Right atrium auricular region (tissue), 2 donors: ENCODE results near the gene ETF1. TPM values are rescaled to one million over a fixed set of nuclear protein-coding genes. Genes with fewer than 3 reads are reported as not detected.

Source experiments
- DNase-seq: peaks from one replicate; pipeline ENCODE4 v3.0.0-alpha.2; 2019; ENCODE audit warnings: low spot score
- H3K27ac ChIP-seq, 2 donors: fragments of 200-600 bp; sonication (generic); 1 replicate in 1 of 2; 2 replicates in 1 of 2; pipeline ENCODE4 v1.5.1; 2016 to 2019
- H3K27me3 ChIP-seq, 2 donors: fragments of 200-600 bp; sonication (generic); one replicate each; pipeline versions ENCODE4 v1.5.1 to v1.6.0; 2017 to 2019
- H3K36me3 ChIP-seq: fragments of 200-600 bp; sonication (generic); one replicate; pipeline ENCODE4 v1.5.1; 2016
- H3K4me1 ChIP-seq, 2 donors: fragments of 200-600 bp; sonication (generic); one replicate each; pipeline versions ENCODE4 v1.5.1 to v1.6.0; 2017 to 2019
- H3K4me3 ChIP-seq, 2 donors: fragments of 200-600 bp; sonication (generic); 1 replicate in 1 of 2; 2 replicates in 1 of 2; pipeline ENCODE4 v1.5.1; 2017 to 2019; ENCODE audit warnings: mild to moderate bottlenecking in 1 of 2, moderate library complexity in 1 of 2
- H3K9me3 ChIP-seq, 2 donors: fragments of 200-600 bp; sonication (generic); one replicate each; pipeline ENCODE4 v1.5.1; 2019
- total RNA-seq, 2 donors: library from RNA; depleted of rRNA; stranded (reverse); fragments of >200 nt; gene quantifications; one replicate each; pipeline ENCODE4 v1.1.0, GENCODE V29; 2016
- TF ChIP-seq, protein P1 (sequence below), 2 donors: fragments of 200-600 bp; sonication (generic); IDR thresholded peaks; one replicate each; pipeline ENCODE4 v1.5.1; 2019; ENCODE audit warnings: antibody characterized with exemption in 2 of 2

The ETF1 gene
- total RNA-seq, 2 donors from 2014 or later = 62.0 to 64.1 TPM

GRCh38 chr5:138468133-138468965 is 74.7 kb downstream of the ETF1 start:
- no peaks in the 10 kb centered on the region for H3K27me3 ChIP-seq
- peaks cover 18% of the 10 kb centered on the region for H3K36me3 ChIP-seq
- TF ChIP-seq, protein P1, sequence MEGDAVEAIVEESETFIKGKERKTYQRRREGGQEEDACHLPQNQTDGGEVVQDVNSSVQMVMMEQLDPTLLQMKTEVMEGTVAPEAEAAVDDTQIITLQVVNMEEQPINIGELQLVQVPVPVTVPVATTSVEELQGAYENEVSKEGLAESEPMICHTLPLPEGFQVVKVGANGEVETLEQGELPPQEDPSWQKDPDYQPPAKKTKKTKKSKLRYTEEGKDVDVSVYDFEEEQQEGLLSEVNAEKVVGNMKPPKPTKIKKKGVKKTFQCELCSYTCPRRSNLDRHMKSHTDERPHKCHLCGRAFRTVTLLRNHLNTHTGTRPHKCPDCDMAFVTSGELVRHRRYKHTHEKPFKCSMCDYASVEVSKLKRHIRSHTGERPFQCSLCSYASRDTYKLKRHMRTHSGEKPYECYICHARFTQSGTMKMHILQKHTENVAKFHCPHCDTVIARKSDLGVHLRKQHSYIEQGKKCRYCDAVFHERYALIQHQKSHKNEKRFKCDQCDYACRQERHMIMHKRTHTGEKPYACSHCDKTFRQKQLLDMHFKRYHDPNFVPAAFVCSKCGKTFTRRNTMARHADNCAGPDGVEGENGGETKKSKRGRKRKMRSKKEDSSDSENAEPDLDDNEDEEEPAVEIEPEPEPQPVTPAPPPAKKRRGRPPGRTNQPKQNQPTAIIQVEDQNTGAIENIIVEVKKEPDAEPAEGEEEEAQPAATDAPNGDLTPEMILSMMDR (IDR thresholded peaks at IDR 0.05) = no peak
- H3K9me3 ChIP-seq = no peaks in the 10 kb centered on the region
- no peak overlapping the region for H3K27ac ChIP-seq
- peaks cover 0 to 30% of the 10 kb centered on the region in 2 donors for H3K4me1 ChIP-seq
- H3K4me3 ChIP-seq = peak overlapping the region in 1 of 2 donors; percentile 73
- peak; percentile 68 for DNase-seq

- Histone ChIP-seq H3K27ac (peak overlapping the region in 1 of 2 donors; percentile 13), H3K4me3 (peak overlapping the region; percentile 73 to 83), H3K36me3 (peaks cover 18% of the 10 kb centered on the region), H3K4me1 (peaks cover 0 to 32% of the 10 kb centered on the region in 2 donors), H3K9me3 (no peaks in the 10 kb centered on the region), H3K27me3 (no peaks in the 10 kb centered on the region)
- TF ChIP-seq, protein P1 (IDR thresholded peaks at IDR 0.05) = no peak
- DNase-seq = peak; percentile 63
Observed at GRCh38 chr5:138467711-138468132, 75.3 kb downstream of the ETF1 start.

- peak; percentile 63 for DNase-seq
- Histone ChIP-seq H3K36me3 (peaks cover 18% of the 10 kb centered on the region), H3K27me3 (no peaks in the 10 kb centered on the region), H3K4me1 (peaks cover 0 to 32% of the 10 kb centered on the region in 2 donors), H3K9me3 (no peaks in the 10 kb centered on the region), H3K27ac (peak overlapping the region in 1 of 2 donors; percentile 13), H3K4me3 (peak overlapping the region; percentile 73 to 83)
- TF ChIP-seq, protein P1 (IDR thresholded peaks at IDR 0.05) = no peak
Observed at GRCh38 chr5:138466900-138467710, 75.9 kb downstream of the ETF1 start.

DNA sequence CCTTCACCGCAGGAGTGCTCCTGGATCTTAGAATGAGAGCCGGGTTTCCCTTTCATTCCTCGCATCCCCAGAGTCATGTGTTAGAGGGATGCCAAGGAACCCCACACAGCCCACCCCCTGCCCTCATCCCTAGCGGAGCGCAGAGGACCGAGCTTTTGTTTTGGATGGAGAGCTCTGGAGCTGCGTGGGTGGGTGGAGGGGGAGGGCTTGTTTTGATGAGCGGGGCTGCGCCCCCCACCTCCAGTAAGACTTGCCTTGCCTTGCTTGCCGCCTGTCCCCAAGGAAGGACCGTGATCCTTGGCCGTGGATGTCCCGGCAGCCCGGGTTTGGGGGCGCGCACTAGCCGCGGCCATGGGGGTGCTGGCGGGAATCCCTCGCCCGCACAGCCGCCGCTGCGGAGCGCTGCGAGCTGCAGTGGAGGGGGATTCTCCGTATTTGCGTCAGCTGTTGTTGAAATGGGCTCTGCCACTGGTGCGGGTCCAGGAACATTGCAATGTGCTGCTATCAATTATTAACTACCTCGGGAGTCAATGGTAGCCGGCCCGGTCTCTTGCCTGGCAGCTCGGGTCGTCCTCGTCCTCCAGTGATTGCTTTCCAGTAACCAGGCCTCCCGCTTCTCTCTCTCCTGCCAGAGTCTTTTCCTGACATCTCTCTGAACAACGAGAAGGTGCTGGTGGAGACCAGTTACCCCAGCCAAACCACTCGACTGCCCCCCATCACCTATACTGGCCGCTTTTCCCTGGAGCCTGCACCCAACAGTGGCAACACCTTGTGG is 76.7 kb downstream of the ETF1 start:
- TF ChIP-seq, protein P1 (IDR thresholded peaks at IDR 0.05) = no peak
- no peaks in the 10 kb centered on the region for H3K9me3 ChIP-seq
- H3K27me3 ChIP-seq = no peaks in the 10 kb centered on the region
- H3K27ac ChIP-seq = peak overlapping the region in 1 of 2 donors; percentile 36
- peak overlapping the region; percentile 73 to 83 for H3K4me3 ChIP-seq
- H3K4me1 ChIP-seq = peaks cover 0 to 39% of the 10 kb centered on the region in 2 donors
- H3K36me3 ChIP-seq = peaks cover 18% of the 10 kb centered on the region
- DNase-seq = peak; percentile 64
